H1 (cell line): ENCODE data around the gene ABCC4.

ENCODE experiments used
- CTCF ChIP-seq, 3 experiments: IDR thresholded peaks; 1 replicate in 2 of 3; 2 replicates in 1 of 3; pipeline versions ENCODE4 v1.5.1 to v1.6.1; 2011; ENCODE audit warnings: low read length in 3 of 3, mild to moderate bottlenecking in 3 of 3, inconsistent platforms in 2 of 3, low read depth in 1 of 3, moderate library complexity in 1 of 3; ENCODE audit not compliant: insufficient read depth in 1 of 3; ENCODE audit errors: control extremely low read depth in 1 of 3
- POLR2A ChIP-seq, 2 experiments: IDR thresholded peaks; 1 replicate in 1 of 2; 2 replicates in 1 of 2; pipeline ENCODE4 v1.6.1; 2011; ENCODE audit warnings: low read depth in 2 of 2, low read length in 2 of 2, mild to moderate bottlenecking in 2 of 2; ENCODE audit errors: control extremely low read depth in 1 of 2
- RXRA ChIP-seq: IDR thresholded peaks from 2 replicates; pipeline ENCODE4 v1.6.1; 2011; ENCODE audit warnings: low read depth, mild to moderate bottlenecking, low read length, moderate library complexity; ENCODE audit not compliant: insufficient read depth

DNA sequence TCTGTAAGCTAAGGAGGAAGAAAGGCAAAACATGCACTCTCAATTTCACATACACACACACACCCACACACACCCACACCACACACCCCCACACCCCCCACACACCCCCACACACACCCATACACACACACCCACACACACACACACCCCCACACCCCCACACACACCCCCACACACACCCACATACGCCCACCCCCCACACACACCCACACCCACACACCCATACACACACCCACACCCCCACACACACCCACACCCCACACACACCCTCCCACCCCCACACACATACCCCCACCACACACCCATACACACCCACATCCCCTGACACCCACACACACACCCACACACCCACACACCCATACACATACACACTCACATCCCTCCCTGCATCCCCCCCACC, 276.1 kb downstream of the ABCC4 start:
- TF ChIP-seq POLR2A (IDR thresholded peaks at IDR 0.05; ENCODE audit: control extremely low read depth in 1 of 2, low read depth in 2 of 2, low read length in 2 of 2) (no peak), RXRA (no peak), CTCF (IDR thresholded peaks at IDR 0.05; ENCODE audit: control extremely low read depth in 1 of 3, insufficient read depth in 1 of 3, low read depth in 1 of 3, low read length in 3 of 3) (no peak)
